ENCODE measurements around the gene OVOL3.

OVOL3 gene

GRCh38 chr19:36086326-36086725 is 24.6 kb upstream of the OVOL3 start:
- TF ChIP-seq CTCF (conservative IDR thresholded peaks at IDR 0.05; ENCODE audit: low read depth) = no peak
- no peak for DNase-seq (ENCODE audit: low spot score)
- POLR2A ChIA-PET (ENCODE audit: low non-redundant PET) = interaction anchor here (0.6 kb wide), 1 partner anchor 95 kb away, joined by 3 read pairs; no protein-coding TSS in a partner anchor
- CTCF ChIA-PET = interaction anchor here (0.6 kb wide), 1 partner anchor 14 kb away, joined by 3 read pairs; no protein-coding TSS in a partner anchor
- H3K27ac ChIP-seq = no peak overlapping the region

- ChIA-PET CTCF (no interaction called here), POLR2A (ENCODE audit: low non-redundant PET) (no interaction called here)
- TF ChIP-seq CTCF (conservative IDR thresholded peaks at IDR 0.05; ENCODE audit: low read depth) = no peak
- DNase-seq (ENCODE audit: low spot score) = no peak
- H3K27ac ChIP-seq = no peak overlapping the region
These were observed 21.1 kb upstream of the OVOL3 start for GRCh38 chr19:36089847-36090246.

- POLR2A ChIA-PET (ENCODE audit: low non-redundant PET) = no interaction called here
- CTCF ChIA-PET = interaction anchor here (1.4 kb wide), 1 partner anchor 30 kb away, joined by 3 read pairs; no protein-coding TSS in a partner anchor
- TF ChIP-seq CTCF (conservative IDR thresholded peaks at IDR 0.05; ENCODE audit: low read depth) = no peak
- H3K27ac ChIP-seq = no peak overlapping the region
- no peak for DNase-seq (ENCODE audit: low spot score)
These were observed 19.8 kb upstream of the OVOL3 start for GRCh38 chr19:36090910-36091695.

GRCh38 chr19:36092566-36092965 is 18.4 kb upstream of the OVOL3 start:
- TF ChIP-seq CTCF (conservative IDR thresholded peaks at IDR 0.05; ENCODE audit: low read depth) = no peak
- POLR2A ChIA-PET (ENCODE audit: low non-redundant PET) = no interaction called here
- peak overlapping the region; percentile 5; the same call in 1 of the 2 replicates for H3K27ac ChIP-seq
- no peak for DNase-seq (ENCODE audit: low spot score)
- CTCF ChIA-PET = no interaction called here

GRCh38 chr19:36093146-36093662 is 17.7 kb upstream of the OVOL3 start:
- H3K27ac ChIP-seq = peak overlapping the region; percentile 5; the same call in 1 of the 2 replicates
- no peak for TF ChIP-seq CTCF (conservative IDR thresholded peaks at IDR 0.05; ENCODE audit: low read depth)
- ChIA-PET POLR2A (ENCODE audit: low non-redundant PET) (no interaction called here), CTCF (no interaction called here)
- no peak for DNase-seq (ENCODE audit: low spot score)

GRCh38 chr19:36093687-36094086 is 17.3 kb upstream of the OVOL3 start:
- no peak for DNase-seq (ENCODE audit: low spot score)
- POLR2A ChIA-PET (ENCODE audit: low non-redundant PET) = no interaction called here

More at GRCh38 chr19:36093687-36094086, 17.3 kb upstream of the OVOL3 start:
- TF ChIP-seq CTCF (conservative IDR thresholded peaks at IDR 0.05; ENCODE audit: low read depth) = no peak
- CTCF ChIA-PET = interaction anchor here (0.6 kb wide), 1 partner anchor 77 kb away, joined by 4 read pairs; no protein-coding TSS in a partner anchor
- no peak overlapping the region for H3K27ac ChIP-seq

Measured in RWPE1 (cell line).